HG02970 (cell line): Measurements from ENCODE around the gene POFUT2.

ENCODE experiments used
- ATAC-seq: cut with Tn5 transposase; IDR thresholded peaks from one replicate; pipeline ENCODE4 v1.9.1; 2021; ENCODE audit warnings: mild to moderate bottlenecking, moderate library complexity, moderate number of reproducible peaks; ENCODE audit not compliant: unreplicated experiment, low FRiP score

POFUT2 gene

GRCh38 chr21:45228656-45229240, 58.9 kb downstream of the POFUT2 start:
- no peak for ATAC-seq

GRCh38 chr21:45228171-45228641, 59.5 kb downstream of the POFUT2 start:
- ATAC-seq = no peak

- no peak for ATAC-seq
Observed at GRCh38 chr21:45227735-45228134, 60.0 kb downstream of the POFUT2 start.

GRCh38 chr21:45226540-45227326, 61.0 kb downstream of the POFUT2 start:
- ATAC-seq = no peak

GRCh38 chr21:45225741-45226327, 61.9 kb downstream of the POFUT2 start:
- ATAC-seq = no peak

GRCh38 chr21:45225041-45225740, 62.5 kb downstream of the POFUT2 start:
- ATAC-seq = no peak

- no peak for ATAC-seq
Observed at GRCh38 chr21:45224189-45224938, 63.3 kb downstream of the POFUT2 start.

GRCh38 chr21:45223236-45224185, 64.2 kb downstream of the POFUT2 start:
- no peak for ATAC-seq

- no peak for ATAC-seq
Observed at GRCh38 chr21:45222001-45222400, 65.7 kb downstream of the POFUT2 start.

- ATAC-seq = no peak
Observed at GRCh38 chr21:45220714-45221490, 66.8 kb downstream of the POFUT2 start.

GRCh38 chr21:45220071-45220481, 67.6 kb downstream of the POFUT2 start:
- no peak for ATAC-seq

GRCh38 chr21:45219517-45219916, 68.2 kb downstream of the POFUT2 start:
- no peak for ATAC-seq

GRCh38 chr21:45217010-45217409, 70.7 kb downstream of the POFUT2 start:
- no peak for ATAC-seq

GRCh38 chr21:45215213-45215612, 72.5 kb downstream of the POFUT2 start:
- no peak for ATAC-seq
